HG02840 (cell line): ENCODE results near the gene SHQ1.
"Not testable (repeated sequence)": the region's sequence is repeated elsewhere in the genome, so short reads cannot be mapped to it uniquely, and the experiment has no call there.

Experiments used
- ATAC-seq: cut with Tn5 transposase; IDR thresholded peaks from one replicate; pipeline ENCODE4 v1.9.1; 2021; ENCODE audit warnings: mild to moderate bottlenecking, moderate library complexity, moderate number of reproducible peaks; ENCODE audit not compliant: unreplicated experiment, low FRiP score

SHQ1 gene

GRCh38 chr3:72722930-72723726 is 125.1 kb downstream of the SHQ1 start:
- ATAC-seq = no peak

- ATAC-seq = no peak
These were observed 126.4 kb downstream of the SHQ1 start for GRCh38 chr3:72721683-72722381.

DNA sequence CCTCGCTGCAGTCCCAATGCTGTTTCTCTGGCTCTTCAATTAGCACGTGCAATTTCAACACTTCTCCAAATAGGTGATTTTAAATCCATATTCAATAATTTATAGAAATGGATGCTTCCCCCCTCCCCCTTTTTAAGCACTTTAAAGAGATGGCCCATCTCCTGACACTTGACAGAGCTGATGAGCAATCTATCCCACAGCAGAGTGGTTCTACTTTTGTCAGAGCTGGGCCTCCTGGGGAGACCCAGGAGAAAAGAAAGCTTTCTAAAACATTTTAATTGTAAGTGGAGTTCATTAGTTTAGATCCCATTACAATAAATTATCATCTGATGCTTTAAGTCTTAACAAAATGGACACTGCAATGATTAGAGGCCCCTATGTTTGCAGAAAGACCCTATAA is 127.7 kb downstream of the SHQ1 start:
- no peak for ATAC-seq

GRCh38 chr3:72719137-72719536 is 129.1 kb downstream of the SHQ1 start:
- ATAC-seq = no peak

GRCh38 chr3:72714135-72714534 is 134.1 kb downstream of the SHQ1 start:
- ATAC-seq = not testable (repeated sequence)

DNA sequence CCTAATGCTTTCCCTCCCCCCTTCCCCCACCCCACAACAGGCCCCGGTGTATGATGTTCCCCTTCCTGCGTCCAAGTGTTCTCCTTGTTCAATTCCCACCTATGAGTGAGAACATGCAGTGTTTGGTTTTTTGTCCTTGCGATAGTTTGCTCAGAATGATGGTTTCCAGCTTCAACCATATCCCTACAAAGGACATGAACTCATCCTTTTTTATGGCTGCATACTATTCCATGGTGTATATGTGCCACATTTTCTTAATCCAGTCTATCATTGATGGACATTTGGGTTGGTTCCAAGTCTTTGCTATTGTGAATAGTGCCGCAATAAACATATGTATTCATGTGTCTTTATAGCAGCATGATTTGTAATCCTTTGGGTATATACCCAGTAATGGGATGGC is 137.8 kb downstream of the SHQ1 start:
- not testable (repeated sequence) for ATAC-seq

DNA sequence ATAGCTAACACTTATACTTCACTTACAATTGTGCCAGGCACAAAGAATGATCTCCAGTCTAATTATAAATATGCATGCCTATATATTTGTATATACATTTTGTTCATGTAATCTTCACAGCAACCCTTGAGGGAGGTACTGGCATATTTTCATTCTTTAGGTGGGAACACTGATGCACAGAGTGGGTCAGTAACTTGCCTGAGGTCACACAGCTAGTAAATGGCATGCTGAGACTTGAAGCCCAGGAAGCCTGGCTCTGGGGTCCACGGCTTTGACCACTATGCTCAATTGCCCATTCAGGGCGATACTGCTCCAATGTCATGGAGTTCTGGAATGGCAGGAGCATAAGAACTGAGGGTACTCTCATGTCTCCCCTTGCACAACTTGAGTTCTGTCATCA is 139.8 kb downstream of the SHQ1 start:
- no peak for ATAC-seq

GRCh38 chr3:72702997-72703396 is 145.2 kb downstream of the SHQ1 start:
- no peak for ATAC-seq

GRCh38 chr3:72702390-72702789 is 145.9 kb downstream of the SHQ1 start:
- ATAC-seq = no peak

- no peak for ATAC-seq
These were observed 148.1 kb downstream of the SHQ1 start for GRCh38 chr3:72700106-72700505.

DNA sequence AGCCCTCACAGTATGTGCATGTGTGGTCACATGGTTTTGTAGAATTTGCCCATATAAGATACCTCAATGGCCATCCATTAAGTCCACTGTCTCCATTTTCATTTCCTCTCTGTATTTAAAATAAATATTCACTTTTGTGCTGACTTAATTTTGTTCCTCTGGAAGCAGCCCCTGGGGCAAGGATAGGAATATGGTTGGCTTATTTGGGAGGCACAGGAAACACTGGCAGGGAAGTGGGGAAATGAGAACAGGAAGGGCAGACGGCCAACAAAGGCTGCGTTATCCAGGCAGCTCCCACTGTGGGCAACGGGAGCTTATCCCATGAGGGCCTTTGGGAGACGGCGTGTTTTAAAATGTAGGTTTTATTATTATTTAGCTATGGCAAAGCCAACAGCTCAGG is 148.6 kb downstream of the SHQ1 start:
- ATAC-seq = no peak
